Neural progenitor cell (in vitro differentiated cells): ENCODE data around the gene TREX2. TPM values are rescaled to one million over a fixed set of nuclear protein-coding genes. Genes with fewer than 3 reads are reported as not detected.
"Not testable (repeated sequence)": the region's sequence is repeated elsewhere in the genome, so short reads cannot be mapped to it uniquely, and the experiment has no call there.

Experiments
- DNase-seq: peaks from one replicate; pipeline ENCODE4 v3.0.0-alpha.2; 2016; ENCODE audit warnings: low spot score
- H2AFZ ChIP-seq: fragments of 200-600 bp; sonication (generic); replicated peaks from 2 replicates; pipeline ENCODE4 v1.6.1; 2016; ENCODE audit warnings: antibody characterized with exemption
- H3F3A ChIP-seq: fragments of 200-600 bp; sonication (generic); 2 replicates; pipeline ENCODE4 v1.6.1; 2016; ENCODE audit warnings: antibody characterized with exemption, low read depth
- H3K27ac ChIP-seq: fragments of 200-600 bp; sonication (generic); 2 replicates; pipeline ENCODE4 v1.5.1; 2016; ENCODE audit warnings: mild to moderate bottlenecking
- H3K27me3 ChIP-seq: fragments of 200-600 bp; sonication (generic); 2 replicates; pipeline ENCODE4 v1.6.1; 2016; ENCODE audit warnings: mild to moderate bottlenecking, moderate library complexity
- H3K36me3 ChIP-seq: fragments of 200-600 bp; sonication (generic); 2 replicates; pipeline ENCODE4 v1.5.1; 2016
- H3K4me1 ChIP-seq: fragments of 200-600 bp; sonication (generic); 2 replicates; pipeline ENCODE4 v1.6.1; 2016; ENCODE audit warnings: mixed run types
- H3K4me2 ChIP-seq: fragments of 200-600 bp; sonication (generic); 2 replicates; pipeline ENCODE4 v1.6.1; 2016
- H3K4me3 ChIP-seq: fragments of 200-600 bp; sonication (generic); 2 replicates; pipeline ENCODE4 v1.5.1; 2016
- H3K79me2 ChIP-seq: fragments of 200-600 bp; sonication (generic); 2 replicates; pipeline ENCODE4 v1.6.1; 2016; ENCODE audit warnings: low read depth
- H3K9ac ChIP-seq: fragments of 200-600 bp; sonication (generic); 2 replicates; pipeline ENCODE4 v1.6.1; 2016
- H3K9me3 ChIP-seq: fragments of 200-600 bp; sonication (generic); 2 replicates; pipeline ENCODE4 v1.5.1; 2016; ENCODE audit warnings: low read depth
- H4K20me1 ChIP-seq: fragments of 200-600 bp; sonication (generic); 2 replicates; pipeline ENCODE4 v1.6.1; 2016; ENCODE audit warnings: low read depth
- H3K27ac Mint-ChIP-seq: 3 replicates; pipeline ENCODE4 v1.8.0; 2021; ENCODE audit warnings: mixed read lengths
- H3K27me3 Mint-ChIP-seq: 2 replicates; pipeline ENCODE4 v1.8.0; 2022; ENCODE audit warnings: low read depth, mild to moderate bottlenecking, inconsistent platforms, moderate library complexity, mixed read lengths; ENCODE audit not compliant: insufficient read depth
- H3K36me3 Mint-ChIP-seq: 3 replicates; pipeline ENCODE4 v1.8.0; 2021; ENCODE audit warnings: mixed read lengths
- H3K4me1 Mint-ChIP-seq: 3 replicates; pipeline ENCODE4 v1.8.0; 2021; ENCODE audit warnings: mixed read lengths
- H3K4me3 Mint-ChIP-seq: 3 replicates; pipeline ENCODE4 v1.8.0; 2021; ENCODE audit warnings: mild to moderate bottlenecking, moderate library complexity, mixed read lengths
- H3K9me3 Mint-ChIP-seq: 3 replicates; pipeline ENCODE4 v1.8.0; 2020; ENCODE audit warnings: mixed read lengths
- CTCF ChIP-seq: fragments of 200-600 bp; sonication (generic); IDR thresholded peaks from 2 replicates; pipeline ENCODE4 v1.5.1; 2017; ENCODE audit warnings: antibody characterized with exemption, mild to moderate bottlenecking
- EZH2 ChIP-seq: fragments of 200-600 bp; sonication (generic); IDR thresholded peaks from 2 replicates; pipeline ENCODE4 v1.6.1; 2017; ENCODE audit warnings: antibody characterized with exemption, mild to moderate bottlenecking, moderate library complexity
- EZH2phosphoT487 ChIP-seq: fragments of 200-600 bp; sonication (generic); IDR thresholded peaks from 2 replicates; pipeline ENCODE4 v1.6.1; 2017; ENCODE audit warnings: antibody characterized with exemption
- total RNA-seq: library from RNA; depleted of rRNA; stranded (reverse); fragments of >200 nt; gene quantifications from 2 replicates; pipeline ENCODE4 v1.2.3, GENCODE V29; 2015; ENCODE audit warnings: low replicate concordance

TREX2 gene
- total RNA-seq, 1 donor from 2014 or later, result not detected

GRCh38 chrX:153407736-153408135 is 38.1 kb downstream of the TREX2 start:
- Mint-ChIP-seq H3K27me3 (peaks cover 9% of the 10 kb centered on the region), H3K4me3 (no peak overlapping the region), H3K9me3 (peaks cover 31% of the 10 kb centered on the region), H3K4me1 (peaks cover 11% of the 10 kb centered on the region), H3K27ac (no peak overlapping the region), H3K36me3 (no peaks in the 10 kb centered on the region)
- TF ChIP-seq EZH2phosphoT487 (no peak), CTCF (no peak), EZH2 (no peak)
- no peak overlapping the region for H3K27ac ChIP-seq
- H3K27me3 ChIP-seq, result peaks cover 23% of the 10 kb centered on the region
- no peak overlapping the region for H2AFZ ChIP-seq
- no peaks in the 10 kb centered on the region for H3K9me3 ChIP-seq
- H3K4me3 ChIP-seq, result no peak overlapping the region
- H3K9ac ChIP-seq, result no peak overlapping the region
- H3K4me1 ChIP-seq, result no peaks in the 10 kb centered on the region
- no peaks in the 10 kb centered on the region for H3F3A ChIP-seq
- DNase-seq, result no peak
- H3K4me2 ChIP-seq, result no peak overlapping the region
- H3K79me2 ChIP-seq, result no peaks in the 10 kb centered on the region
- no peaks in the 10 kb centered on the region for H3K36me3 ChIP-seq
- H4K20me1 ChIP-seq, result no peaks in the 10 kb centered on the region

- no peak overlapping the region for H3K9ac ChIP-seq
- peaks cover 19% of the 10 kb centered on the region for H3K27me3 ChIP-seq
- Mint-ChIP-seq H3K27me3 (peaks cover 8% of the 10 kb centered on the region), H3K4me3 (no peak overlapping the region), H3K4me1 (peaks cover 4% of the 10 kb centered on the region), H3K9me3 (peaks cover 32% of the 10 kb centered on the region), H3K27ac (no peak overlapping the region), H3K36me3 (no peaks in the 10 kb centered on the region)
- H3K36me3 ChIP-seq, result no peaks in the 10 kb centered on the region
- H3K9me3 ChIP-seq, result no peaks in the 10 kb centered on the region
- H3K4me3 ChIP-seq, result no peak overlapping the region
- no peak overlapping the region for H2AFZ ChIP-seq
- no peaks in the 10 kb centered on the region for H3K4me1 ChIP-seq
- H3K27ac ChIP-seq, result no peak overlapping the region
- no peak overlapping the region for H3K4me2 ChIP-seq
- H3F3A ChIP-seq, result no peaks in the 10 kb centered on the region
- no peak for TF ChIP-seq CTCF
- no peak for TF ChIP-seq EZH2
- no peak for TF ChIP-seq EZH2phosphoT487
- DNase-seq, result no peak
- H4K20me1 ChIP-seq, result no peaks in the 10 kb centered on the region
- H3K79me2 ChIP-seq, result no peaks in the 10 kb centered on the region
These were observed 39.0 kb downstream of the TREX2 start for GRCh38 chrX:153406903-153407302.

- H3K9me3 Mint-ChIP-seq, result peaks cover 39% of the 10 kb centered on the region
- no peaks in the 10 kb centered on the region for H3K36me3 ChIP-seq
- no peaks in the 10 kb centered on the region for H3K9me3 ChIP-seq
- no peak overlapping the region for H3K4me3 ChIP-seq
- no peaks in the 10 kb centered on the region for H3K79me2 ChIP-seq
- H4K20me1 ChIP-seq, result no peaks in the 10 kb centered on the region
- no peak for DNase-seq
- H3K4me1 ChIP-seq, result no peaks in the 10 kb centered on the region
- H3K9ac ChIP-seq, result no peak overlapping the region
- no peak overlapping the region for H3K4me2 ChIP-seq
- no peak overlapping the region for H3K27ac Mint-ChIP-seq
- H2AFZ ChIP-seq, result no peak overlapping the region
- peaks cover 10% of the 10 kb centered on the region for H3K27me3 ChIP-seq
- H3F3A ChIP-seq, result no peaks in the 10 kb centered on the region
- no peak overlapping the region for H3K27ac ChIP-seq
- TF ChIP-seq EZH2phosphoT487 (no peak), EZH2 (no peak)
- H3K36me3 Mint-ChIP-seq, result no peaks in the 10 kb centered on the region
- H3K4me3 Mint-ChIP-seq, result no peak overlapping the region
- H3K27me3 Mint-ChIP-seq, result peaks cover 8% of the 10 kb centered on the region
- H3K4me1 Mint-ChIP-seq, result peaks cover 3% of the 10 kb centered on the region
These were observed 39.8 kb downstream of the TREX2 start for GRCh38 chrX:153406011-153406410.

GRCh38 chrX:153405426-153405825 is 40.4 kb downstream of the TREX2 start:
- Histone ChIP-seq H3K4me1 (no peaks in the 10 kb centered on the region), H4K20me1 (no peaks in the 10 kb centered on the region), H3K36me3 (no peaks in the 10 kb centered on the region), H3K9me3 (no peaks in the 10 kb centered on the region), H2AFZ (no peak overlapping the region), H3F3A (no peaks in the 10 kb centered on the region), H3K9ac (no peak overlapping the region), H3K27me3 (peaks cover 4% of the 10 kb centered on the region), H3K4me3 (no peak overlapping the region), H3K4me2 (no peak overlapping the region), H3K79me2 (no peaks in the 10 kb centered on the region), H3K27ac (no peak overlapping the region)
- Mint-ChIP-seq H3K9me3 (peaks cover 35% of the 10 kb centered on the region), H3K27ac (no peak overlapping the region), H3K4me1 (no peaks in the 10 kb centered on the region), H3K4me3 (no peak overlapping the region), H3K36me3 (no peaks in the 10 kb centered on the region), H3K27me3 (peaks cover 4% of the 10 kb centered on the region)
- TF ChIP-seq CTCF, result no peak
- TF ChIP-seq EZH2, result no peak
- no peak for TF ChIP-seq EZH2phosphoT487
- DNase-seq, result no peak

GRCh38 chrX:153404333-153404732 is 41.5 kb downstream of the TREX2 start:
- H2AFZ ChIP-seq, H3K4me3 ChIP-seq, H3K79me2 ChIP-seq, H3K4me1 ChIP-seq, H4K20me1 ChIP-seq, H3K27ac ChIP-seq, H3K27me3 Mint-ChIP-seq, H3K27me3 ChIP-seq, H3K4me2 ChIP-seq, H3K9ac ChIP-seq, DNase-seq, H3K36me3 ChIP-seq, H3K9me3 ChIP-seq, H3K4me3 Mint-ChIP-seq, H3K27ac Mint-ChIP-seq, H3K4me1 Mint-ChIP-seq, H3F3A ChIP-seq, H3K36me3 Mint-ChIP-seq: not testable (repeated sequence)
- peaks cover 36% of the 10 kb centered on the region for H3K9me3 Mint-ChIP-seq
